Psoas muscle (tissue), 8 donors: Measurements from ENCODE around the gene SRRM4. TPM values are rescaled to one million over a fixed set of nuclear protein-coding genes. Genes with fewer than 3 reads are reported as not detected.

Experiments used
- ATAC-seq, 4 donors: fragments of 200-7000 bp; cut with Tn5 transposase; one replicate each; pipeline ENCODE4 v1.9.1; 2020; ENCODE audit warnings: moderate library complexity in 3 of 4, mild to moderate bottlenecking in 2 of 4
- DNase-seq, 2 donors: peaks; one replicate each; pipeline ENCODE4 v3.0.0-alpha.2; 2020
- H3K27ac ChIP-seq: fragments of 200-600 bp; one replicate; pipeline ENCODE4 v1.8.0; 2022
- H3K27me3 ChIP-seq, 3 donors: fragments of 200-600 bp in 1 of 3; one replicate each; pipeline versions ENCODE4 v1.6.1 to v1.8.0; 2013 to 2022; ENCODE audit warnings: low read length in 2 of 3, mild to moderate bottlenecking in 2 of 3, moderate library complexity in 1 of 3; ENCODE audit not compliant: insufficient read depth in 3 of 3
- H3K36me3 ChIP-seq, 2 donors: fragments of 200-600 bp in 1 of 2; one replicate each; pipeline versions ENCODE4 v1.6.1 to v1.8.0; 2013 to 2022; ENCODE audit warnings: low read depth in 1 of 2, mild to moderate bottlenecking in 1 of 2, moderate library complexity in 1 of 2; ENCODE audit not compliant: insufficient read depth in 1 of 2
- H3K4me1 ChIP-seq: fragments of 200-600 bp; one replicate; pipeline ENCODE4 v1.8.0; 2022
- H3K4me3 ChIP-seq: fragments of 200-600 bp; one replicate; pipeline ENCODE4 v1.8.0; 2022; ENCODE audit warnings: mild to moderate bottlenecking
- H3K9me3 ChIP-seq: fragments of 200-600 bp; one replicate; pipeline ENCODE4 v1.8.0; 2022
- WGBS, 3 donors: extraction: QIAGEN DNeasy Blood & Tissue Kit; methylation state at CpG; one replicate each; pipeline versions ENCODE4 v1.1.6 to v1.1.7; 2013; 5-methylcytosine and 5-hydroxymethylcytosine counted together
- intact Hi-C, 2 donors: fragments of 100-400 bp; cut with DNase I; formaldehyde crosslinking; loops; one replicate each; pipeline versions ENCODE4 v1.11.0 to v1.14.2; 2022
- polyA plus RNA-seq, 3 donors: library from polyadenylated mRNA; stranded (reverse); fragments of 200-250 nt; gene quantifications; one replicate each; pipeline ENCODE4 v1.2.3, GENCODE V29; 2013
- total RNA-seq, 4 donors: library from RNA; stranded (reverse); fragmentation: NEBNext Ultra II Directional in 2 of 4; extraction: Animal tissue kit (Norgen Biotek cat#: 25700) in 2 of 4; gene quantifications; one replicate each; pipeline versions ENCODE4 v1.2.1 to v1.2.4, GENCODE V29; 2021 to 2023
- TF ChIP-seq, protein P1 (sequence below): fragments of 200-600 bp; IDR thresholded peaks from one replicate; pipeline ENCODE4 v1.8.0; 2022; ENCODE audit warnings: antibody characterized with exemption
- donor health status: healthy with polysubstance abuse.
- donor health status: DM: no; HTN: no; CAD: no; lungs with moderate emphysema.
- donor health status: Bipolar disorder and iron deficiency.
- donor health status: healthy.
- donor health status: DM: yes; HTN: yes; CAD: no.
- donor health status: DM: no; HTN: no; CAD: no.
- donor health status: DM: no; HTN: no; CAD: no.
- donor health status: DM: yes; HTN: yes; CAD: no.

SRRM4 gene
- total and polyA plus RNA-seq, 7 donors: 0.01 to 0.19 (median 0.09) TPM

DNA sequence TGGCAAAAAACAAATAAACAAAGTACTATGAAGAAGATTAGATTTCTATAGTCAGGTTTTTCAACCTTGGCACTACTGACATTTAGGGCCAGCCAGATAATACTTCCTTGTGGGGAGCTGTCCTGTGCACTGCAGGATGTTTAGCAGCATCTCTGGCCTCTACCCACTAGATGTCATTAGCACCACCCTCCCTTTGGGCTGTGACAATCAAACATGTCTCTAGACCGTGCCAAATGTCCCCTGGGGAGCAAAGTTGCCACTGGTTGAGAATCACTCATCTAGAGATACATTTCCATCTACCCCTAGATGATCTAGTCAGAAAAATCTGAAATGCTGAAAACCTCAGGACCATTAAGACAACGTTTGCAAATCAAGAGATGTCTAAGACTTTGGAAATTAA is 29.9 kb downstream of the SRRM4 start:
- peaks cover 0 to 32% (median 8%) of the 10 kb centered on the region in 3 donors for H3K27me3 ChIP-seq

DNA sequence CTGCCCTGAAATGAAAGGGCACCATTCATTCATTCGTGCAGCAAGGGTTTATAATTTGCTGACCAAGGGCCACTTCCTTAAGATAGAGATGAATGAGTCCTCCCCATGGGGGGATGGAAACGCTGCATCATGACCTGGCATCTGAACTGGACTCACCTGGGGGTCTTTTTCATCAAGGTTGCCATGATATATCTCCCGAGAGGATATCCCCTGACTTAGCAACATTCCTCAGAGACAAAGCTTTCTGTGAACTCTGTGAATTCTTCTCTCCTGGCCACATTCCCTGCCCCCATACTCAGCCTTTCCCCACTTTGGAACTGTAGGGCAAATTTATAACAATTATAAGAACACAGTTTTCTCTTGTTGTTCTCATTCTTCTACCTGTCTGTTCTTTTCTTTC is 30.8 kb downstream of the SRRM4 start:
- no peaks in the 10 kb centered on the region for H3K9me3 ChIP-seq
- intact Hi-C loops: no loop called here
- peaks cover 0 to 38% (median 7%) of the 10 kb centered on the region in 3 donors for H3K27me3 ChIP-seq

More for the DNA sequence above, 29.9 kb downstream of the SRRM4 start:
- DNase-seq: no peak
- intact Hi-C loops: no loop called here
- Histone ChIP-seq H3K27ac (no peak overlapping the region), H3K9me3 (no peaks in the 10 kb centered on the region), H3K4me1 (no peaks in the 10 kb centered on the region), H3K4me3 (no peak overlapping the region), H3K36me3 (no peaks in the 10 kb centered on the region)
- 28 to 37% (median 35%) methylated on average over 2 of the region's 2 CpGs for WGBS, 3 donors
- TF ChIP-seq, protein P1, sequence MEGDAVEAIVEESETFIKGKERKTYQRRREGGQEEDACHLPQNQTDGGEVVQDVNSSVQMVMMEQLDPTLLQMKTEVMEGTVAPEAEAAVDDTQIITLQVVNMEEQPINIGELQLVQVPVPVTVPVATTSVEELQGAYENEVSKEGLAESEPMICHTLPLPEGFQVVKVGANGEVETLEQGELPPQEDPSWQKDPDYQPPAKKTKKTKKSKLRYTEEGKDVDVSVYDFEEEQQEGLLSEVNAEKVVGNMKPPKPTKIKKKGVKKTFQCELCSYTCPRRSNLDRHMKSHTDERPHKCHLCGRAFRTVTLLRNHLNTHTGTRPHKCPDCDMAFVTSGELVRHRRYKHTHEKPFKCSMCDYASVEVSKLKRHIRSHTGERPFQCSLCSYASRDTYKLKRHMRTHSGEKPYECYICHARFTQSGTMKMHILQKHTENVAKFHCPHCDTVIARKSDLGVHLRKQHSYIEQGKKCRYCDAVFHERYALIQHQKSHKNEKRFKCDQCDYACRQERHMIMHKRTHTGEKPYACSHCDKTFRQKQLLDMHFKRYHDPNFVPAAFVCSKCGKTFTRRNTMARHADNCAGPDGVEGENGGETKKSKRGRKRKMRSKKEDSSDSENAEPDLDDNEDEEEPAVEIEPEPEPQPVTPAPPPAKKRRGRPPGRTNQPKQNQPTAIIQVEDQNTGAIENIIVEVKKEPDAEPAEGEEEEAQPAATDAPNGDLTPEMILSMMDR: no peak
- ATAC-seq: no peak

DNA sequence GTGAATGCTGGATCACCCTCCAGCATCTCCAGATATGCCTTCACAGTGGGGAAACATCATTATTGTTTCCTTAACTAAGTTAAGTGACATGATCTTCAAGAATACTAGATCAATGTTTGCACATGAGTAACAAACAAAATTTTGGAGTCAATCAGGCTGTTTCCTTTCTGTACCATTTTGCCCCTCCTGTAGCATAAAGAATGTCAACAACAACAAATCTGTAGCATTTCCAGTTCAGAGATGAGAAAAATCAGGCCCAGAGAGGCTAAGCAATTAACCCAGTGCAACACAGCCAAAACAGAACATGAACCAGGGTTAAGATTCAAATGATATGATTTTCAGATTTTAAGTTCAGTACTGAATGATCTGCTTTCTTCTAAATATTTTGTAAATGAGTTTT is 31.7 kb downstream of the SRRM4 start:
- no peak for DNase-seq

More for the DNA sequence above, 30.8 kb downstream of the SRRM4 start:
- 43 to 67% (median 52%) methylated on average over 3 of the region's 3 CpGs for WGBS, 3 donors
- Histone ChIP-seq H3K4me3 (no peak overlapping the region), H3K36me3 (no peaks in the 10 kb centered on the region), H3K27ac (no peak overlapping the region), H3K4me1 (no peaks in the 10 kb centered on the region)
- TF ChIP-seq, protein P1: no peak
- DNase-seq (no peak), ATAC-seq (no peak)

DNA sequence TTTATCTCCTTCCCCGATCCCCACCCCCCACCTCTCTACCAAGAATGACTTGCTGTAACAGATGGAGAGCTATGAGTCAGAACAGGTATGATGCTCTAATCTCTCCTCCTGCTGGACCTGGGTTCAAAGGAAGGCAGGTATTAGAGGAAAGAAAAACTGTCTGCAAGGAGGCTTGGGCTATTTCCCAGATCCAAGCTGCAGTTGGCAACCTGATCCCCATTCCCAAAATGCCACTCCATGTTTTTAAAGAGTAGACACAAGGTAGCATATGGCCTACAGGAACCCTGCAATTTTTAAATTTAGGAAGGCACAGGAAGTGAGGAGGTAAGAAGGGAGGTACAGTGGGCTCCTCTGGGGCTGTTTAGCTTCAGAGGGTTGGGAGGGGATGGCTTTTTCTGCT is 33.0 kb downstream of the SRRM4 start:
- H3K4me1 ChIP-seq: no peaks in the 10 kb centered on the region
- H3K27ac ChIP-seq: no peak overlapping the region
- TF ChIP-seq, protein P1: no peak
- H3K9me3 ChIP-seq: no peaks in the 10 kb centered on the region
- no peaks in the 10 kb centered on the region for H3K36me3 ChIP-seq
- no peak for DNase-seq
- 83 to 91% (median 90%) methylated on average over 1 of the region's 1 CpG for WGBS, 3 donors
- no peak for ATAC-seq
- intact Hi-C loops: no loop called here
- H3K4me3 ChIP-seq: no peak overlapping the region
- H3K27me3 ChIP-seq: peaks cover 2 to 41% (median 2%) of the 10 kb centered on the region in 3 donors

More for the DNA sequence above, 31.7 kb downstream of the SRRM4 start:
- ATAC-seq: no peak
- no peaks in the 10 kb centered on the region for H3K4me1 ChIP-seq
- no peak overlapping the region for H3K27ac ChIP-seq
- intact Hi-C loops: no loop called here
- no peaks in the 10 kb centered on the region for H3K36me3 ChIP-seq
- TF ChIP-seq, protein P1: no peak
- no peak overlapping the region for H3K4me3 ChIP-seq
- no peaks in the 10 kb centered on the region for H3K9me3 ChIP-seq
- H3K27me3 ChIP-seq: peaks cover 0 to 40% (median 7%) of the 10 kb centered on the region in 3 donors

DNA sequence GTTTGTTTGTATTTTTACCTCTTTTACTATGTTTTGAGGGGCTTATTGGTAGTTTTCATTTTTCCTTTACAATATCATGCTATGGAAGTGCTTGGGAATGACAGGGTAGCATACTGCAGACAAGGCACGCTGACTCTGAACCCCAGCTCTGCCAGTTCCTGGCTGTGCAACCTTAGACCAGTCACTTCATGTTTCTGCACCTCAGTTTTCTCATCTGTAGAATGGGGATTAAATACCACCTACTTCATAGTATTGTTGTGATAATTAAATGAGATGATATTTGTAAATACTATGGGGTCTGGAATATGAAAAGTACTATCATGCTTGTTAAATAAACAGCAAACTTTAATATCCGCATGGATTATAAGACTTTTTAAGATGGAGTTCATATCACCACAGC is 35.4 kb downstream of the SRRM4 start:
- WGBS, 3 donors: 48 to 50% (median 50%) methylated on average over 2 of the region's 2 CpGs
- H3K36me3 ChIP-seq: no peaks in the 10 kb centered on the region
- ATAC-seq: no peak
- H3K4me1 ChIP-seq: no peaks in the 10 kb centered on the region
- DNase-seq: no peak
- H3K27me3 ChIP-seq: peaks cover 2 to 37% (median 4%) of the 10 kb centered on the region in 3 donors
- no peak overlapping the region for H3K27ac ChIP-seq
- intact Hi-C loops: no loop called here
- TF ChIP-seq, protein P1: no peak
- no peaks in the 10 kb centered on the region for H3K9me3 ChIP-seq
- no peak overlapping the region for H3K4me3 ChIP-seq
